Ectodermal cell (in vitro differentiated cells): ENCODE measurements around the gene MAGEB2.

Experiments
- H3K27ac ChIP-seq: 2 replicates; pipeline ENCODE4 v1.7.0; 2013; ENCODE audit warnings: mild to moderate bottlenecking, low read depth, low read length; ENCODE audit not compliant: insufficient read depth, poor library complexity, severe bottlenecking
- H3K27me3 ChIP-seq: 2 replicates; pipeline ENCODE4 v1.7.0; 2013; ENCODE audit warnings: mild to moderate bottlenecking, low read length; ENCODE audit not compliant: insufficient read depth, control insufficient read depth, poor library complexity, severe bottlenecking
- H3K36me3 ChIP-seq: one replicate; pipeline ENCODE4 v1.7.0; 2013; ENCODE audit warnings: low read length; ENCODE audit not compliant: control insufficient read depth, insufficient read depth
- H3K4me1 ChIP-seq: one replicate; pipeline ENCODE4 v1.7.0; 2013; ENCODE audit warnings: low read length; ENCODE audit not compliant: control insufficient read depth, insufficient read depth
- H3K4me3 ChIP-seq: 2 replicates; pipeline ENCODE4 v1.7.0; 2013; ENCODE audit warnings: low read depth, low read length, control low read depth; ENCODE audit not compliant: insufficient read depth
- H3K9me3 ChIP-seq: 2 replicates; pipeline ENCODE4 v1.7.0; 2013; ENCODE audit warnings: mild to moderate bottlenecking, low read length, moderate library complexity; ENCODE audit not compliant: control insufficient read depth
- WGBS, 2 experiments: methylation state at CpG; one replicate each; pipeline ENCODE4 v1.1.7; 2013; ENCODE audit warnings: missing lambda C conversion rate in 2 of 2; 5-methylcytosine and 5-hydroxymethylcytosine counted together

Gene MAGEB2

DNA sequence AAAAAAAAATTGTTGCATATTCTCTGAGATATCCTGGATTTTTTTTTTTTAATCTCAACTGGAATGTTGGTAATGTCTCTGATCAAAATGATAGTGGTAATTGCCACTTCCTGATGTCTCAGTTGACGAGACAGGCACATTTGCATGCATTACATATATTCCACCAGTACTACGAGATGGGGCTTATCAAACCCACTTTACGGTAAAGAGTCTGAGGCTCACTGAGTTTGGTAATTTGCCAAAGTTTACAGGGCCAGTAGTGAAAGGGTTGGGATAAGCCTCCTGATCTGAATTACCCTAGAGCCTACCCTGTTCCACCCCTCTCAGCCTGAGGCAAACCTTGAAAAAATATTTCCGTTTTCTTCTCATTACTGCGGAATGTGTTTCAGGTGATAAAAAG, 5.3 kb downstream of the MAGEB2 start:
- Histone ChIP-seq H3K4me3 (no peak overlapping the region), H3K36me3 (no peaks in the 10 kb centered on the region), H3K4me1 (no peaks in the 10 kb centered on the region), H3K9me3 (no peaks in the 10 kb centered on the region), H3K27me3 (no peaks in the 10 kb centered on the region), H3K27ac (no peak overlapping the region)
- 88% methylated on average over 3 of the region's 5 CpGs; no CpG with 5 or more reads in 1 of the 2 experiments for whole genome bisulfite sequencing, 2 experiments

- H3K9me3 ChIP-seq, result no peaks in the 10 kb centered on the region
- no peaks in the 10 kb centered on the region for H3K36me3 ChIP-seq
- WGBS, 2 experiments, result 90 to 97% methylated on average over 2 of the region's 2 CpGs
- H3K4me1 ChIP-seq, result no peaks in the 10 kb centered on the region
- no peak overlapping the region for H3K27ac ChIP-seq
- H3K4me3 ChIP-seq, result no peak overlapping the region
- no peaks in the 10 kb centered on the region for H3K27me3 ChIP-seq
Observed at GRCh38 chrX:30224536-30224935, 9.2 kb downstream of the MAGEB2 start.

DNA sequence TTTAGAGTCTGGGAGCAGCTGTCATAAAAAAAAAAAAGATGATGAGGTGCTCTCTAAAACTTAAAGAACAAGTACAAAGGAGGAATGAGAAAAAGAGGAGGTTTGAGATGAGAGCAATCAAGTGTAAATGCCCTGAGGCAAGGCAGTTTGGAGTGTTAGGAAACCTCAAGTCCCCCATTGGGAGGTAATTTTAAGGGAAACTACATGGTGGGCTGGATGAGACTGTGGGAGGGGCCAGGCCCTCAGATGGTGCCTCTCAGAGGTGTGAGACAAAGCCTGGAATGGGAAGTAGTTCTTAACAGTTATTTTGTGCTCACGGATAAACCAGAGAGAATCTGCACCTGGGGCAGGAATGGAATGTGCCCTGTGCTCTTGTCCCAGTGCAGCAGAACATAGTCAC, 13.2 kb downstream of the MAGEB2 start:
- Histone ChIP-seq H3K4me3 (no peak overlapping the region), H3K36me3 (no peaks in the 10 kb centered on the region), H3K4me1 (no peaks in the 10 kb centered on the region), H3K27me3 (no peaks in the 10 kb centered on the region), H3K27ac (no peak overlapping the region), H3K9me3 (no peaks in the 10 kb centered on the region)
- 12 to 14% methylated on average over 1 of the region's 1 CpG for WGBS, 2 experiments

GRCh38 chrX:30230395-30230794, 15.0 kb downstream of the MAGEB2 start, which contains the start of gene MAGEB3:
Gene MAGEB3 (plus strand): TSS chrX:30230657. CDS start chrX:30235925, 5,268 bp downstream.
- WGBS, 2 experiments, result 90 to 97% methylated on average over 3 to 4 of the region's 4 CpGs
- Histone ChIP-seq H3K27ac (no peak within 1 kb of the TSS), H3K36me3 (no peaks in the 10 kb centered on the region), H3K27me3 (no peaks in the 10 kb centered on the region), H3K4me3 (no peak within 1 kb of the TSS), H3K9me3 (no peaks in the 10 kb centered on the region), H3K4me1 (no peaks in the 10 kb centered on the region)

DNA sequence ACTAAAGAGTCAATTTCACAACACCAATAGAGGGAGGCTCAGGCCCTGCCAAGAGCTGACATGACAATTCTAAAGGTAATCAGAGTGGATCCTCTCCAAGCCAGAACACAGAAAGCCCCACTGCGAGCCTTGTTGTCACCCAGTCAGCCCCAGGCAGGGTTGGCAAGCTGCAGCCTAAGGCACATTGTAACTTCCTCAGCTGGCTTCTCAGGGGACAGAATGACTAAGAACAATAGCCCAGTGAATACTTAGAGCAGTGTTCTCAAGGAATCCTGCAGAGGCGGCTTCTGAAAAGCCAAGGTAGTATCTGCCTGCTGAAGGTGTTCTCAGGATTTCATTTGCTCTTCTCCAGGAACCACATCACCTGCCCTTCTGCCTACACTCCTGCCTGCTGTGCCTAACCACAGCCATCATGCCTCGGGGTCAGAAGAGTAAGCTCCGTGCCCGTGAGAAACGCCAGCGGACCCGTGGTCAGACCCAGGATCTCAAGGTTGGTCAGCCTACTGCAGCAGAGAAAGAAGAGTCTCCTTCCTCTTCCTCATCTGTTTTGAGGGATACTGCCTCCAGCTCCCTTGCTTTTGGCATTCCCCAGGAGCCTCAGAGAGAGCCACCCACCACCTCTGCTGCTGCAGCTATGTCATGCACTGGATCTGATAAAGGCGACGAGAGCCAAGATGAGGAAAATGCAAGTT, 26.5 kb downstream of the MAGEB2 start, which contains the start of gene MAGEB4:
TSS of gene MAGEB4 (plus strand) at position 277 of the 692 bp plus-strand sequence. CDS start at position 413, 136 bp downstream.
- no peaks in the 10 kb centered on the region for H3K27me3 ChIP-seq
- H3K4me3 ChIP-seq, result no peak within 1 kb of the TSS
- H3K9me3 ChIP-seq, result no peaks in the 10 kb centered on the region
- 86 to 88% methylated on average over 10 of the region's 10 CpGs for WGBS, 2 experiments
- no peak within 1 kb of the TSS for H3K27ac ChIP-seq
- H3K4me1 ChIP-seq, result no peaks in the 10 kb centered on the region
- no peaks in the 10 kb centered on the region for H3K36me3 ChIP-seq

DNA sequence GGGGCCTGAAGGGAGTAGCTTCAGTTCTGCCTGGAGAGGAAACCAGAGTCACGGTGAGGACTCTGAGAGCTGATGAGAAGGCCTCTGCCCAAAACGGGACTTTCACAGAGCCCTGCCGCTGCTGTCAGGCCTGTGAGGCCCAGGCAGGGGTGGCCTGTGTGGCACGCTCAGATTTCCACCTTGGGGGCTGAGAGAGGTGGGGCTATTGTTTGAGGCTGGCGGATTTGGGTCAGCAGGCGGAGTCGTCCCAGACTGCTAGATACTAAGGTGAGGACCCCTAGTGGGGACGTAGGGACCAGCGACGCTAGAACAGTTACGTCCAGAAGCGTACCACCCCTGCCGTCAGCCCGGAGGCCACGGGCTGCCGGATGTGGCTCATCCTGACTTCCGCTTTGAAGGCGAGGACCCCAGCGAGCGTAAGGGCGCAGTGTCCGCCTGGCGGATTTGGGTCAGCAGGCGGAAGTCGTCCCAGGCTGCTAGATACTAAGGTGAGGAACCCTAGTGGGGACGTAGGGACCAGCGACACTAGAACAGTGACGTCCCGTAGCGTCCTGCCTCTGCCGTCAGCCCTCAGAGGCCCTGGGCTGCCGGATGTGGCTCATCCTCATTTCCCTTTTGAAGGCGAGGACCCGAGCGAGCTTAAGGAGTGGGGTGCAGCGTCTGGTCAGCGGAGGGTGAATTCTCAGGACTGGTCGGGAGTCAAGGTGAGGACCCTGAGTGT, 31.6 kb downstream of the MAGEB2 start, which contains the start of gene MAGEB1:
TSS of gene MAGEB1 (plus strand) at position 378 of the 721 bp plus-strand sequence. CDS start 3,348 bp downstream, outside the sequence.
- H3K4me3 ChIP-seq, result no peak within 1 kb of the TSS
- H3K4me1 ChIP-seq, result no peaks in the 10 kb centered on the region
- no peaks in the 10 kb centered on the region for H3K27me3 ChIP-seq
- H3K27ac ChIP-seq, result no peak within 1 kb of the TSS
- no peaks in the 10 kb centered on the region for H3K36me3 ChIP-seq
- H3K9me3 ChIP-seq, result no peaks in the 10 kb centered on the region
- 91 to 92% methylated on average over 38 of the region's 38 CpGs for WGBS, 2 experiments

DNA sequence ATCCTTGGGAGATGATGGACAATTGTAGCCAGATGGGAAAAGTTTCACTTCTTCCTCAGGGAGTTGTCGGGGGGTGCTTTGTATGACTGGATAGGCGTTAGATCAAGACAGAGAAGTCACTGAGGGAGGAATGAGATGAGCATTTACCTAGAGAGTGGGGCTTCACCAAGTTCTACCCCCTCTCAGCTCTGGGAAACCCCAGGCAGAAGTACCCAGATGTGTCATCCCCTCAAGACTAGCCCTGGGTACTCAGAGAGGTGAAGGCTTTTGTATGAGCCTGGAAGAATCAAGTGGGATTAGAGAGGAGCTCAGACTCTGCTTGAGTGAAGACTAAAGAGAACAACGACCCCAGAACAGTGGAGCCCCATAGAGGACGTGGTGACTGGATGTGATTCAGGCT, 33.5 kb downstream of the MAGEB2 start:
- Histone ChIP-seq H3K27ac (no peak overlapping the region), H3K36me3 (no peaks in the 10 kb centered on the region), H3K4me3 (no peak overlapping the region), H3K9me3 (no peaks in the 10 kb centered on the region), H3K4me1 (no peaks in the 10 kb centered on the region), H3K27me3 (no peaks in the 10 kb centered on the region)
- WGBS, 2 experiments, result 92 to 94% methylated on average over 2 to 4 of the region's 4 CpGs

DNA sequence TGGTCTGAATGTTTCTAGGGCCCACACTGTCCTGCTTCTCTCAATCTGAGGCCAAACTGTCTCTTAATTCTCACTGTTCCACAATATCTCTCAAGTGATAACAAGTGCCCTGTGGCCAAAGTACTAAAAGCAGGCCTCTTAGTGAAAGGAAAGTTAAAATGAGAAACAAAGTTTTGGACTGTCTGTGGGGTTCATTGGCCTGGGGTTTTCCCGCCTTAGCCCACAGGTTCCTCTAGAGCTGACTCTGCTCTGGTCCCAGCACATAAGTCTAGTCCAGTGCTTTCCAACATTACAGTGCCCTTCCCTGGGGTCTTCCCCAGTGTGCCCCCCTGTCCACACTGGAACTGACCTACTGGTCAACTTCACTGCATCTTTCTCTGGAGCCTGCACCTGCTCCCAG, 37.9 kb downstream of the MAGEB2 start:
- no peak overlapping the region for H3K4me3 ChIP-seq

DNA sequence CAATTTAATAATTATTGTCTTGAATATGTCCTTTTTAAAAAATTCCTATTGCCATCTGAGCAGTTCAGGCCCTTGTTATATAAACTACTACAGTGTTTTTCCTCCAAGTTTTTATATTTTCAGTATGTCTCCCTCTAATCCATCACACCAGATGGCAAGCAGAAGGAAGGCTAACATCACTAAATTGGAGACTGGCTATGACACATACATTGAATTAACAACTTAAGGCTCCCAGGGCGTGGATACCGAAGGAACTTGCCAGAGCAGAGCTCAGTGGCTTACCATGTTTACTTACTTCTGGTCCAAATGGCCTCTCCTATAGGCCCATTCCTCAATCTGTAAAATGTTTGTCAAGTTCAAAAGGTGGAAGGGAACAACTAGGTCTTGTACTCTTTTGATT, 44.6 kb downstream of the MAGEB2 start:
- no peaks in the 10 kb centered on the region for H3K36me3 ChIP-seq
- no peaks in the 10 kb centered on the region for H3K4me1 ChIP-seq
- H3K9me3 ChIP-seq, result no peaks in the 10 kb centered on the region
- H3K4me3 ChIP-seq, result no peak overlapping the region
- no peak overlapping the region for H3K27ac ChIP-seq
- no peaks in the 10 kb centered on the region for H3K27me3 ChIP-seq
- WGBS, 2 experiments, result 98 to 100% methylated on average over 2 of the region's 2 CpGs

More for the DNA sequence above, 37.9 kb downstream of the MAGEB2 start:
- Histone ChIP-seq H3K4me1 (no peaks in the 10 kb centered on the region), H3K9me3 (no peaks in the 10 kb centered on the region), H3K27ac (no peak overlapping the region), H3K27me3 (no peaks in the 10 kb centered on the region), H3K36me3 (no peaks in the 10 kb centered on the region)
- 90 to 93% methylated on average over 1 of the region's 1 CpG for WGBS, 2 experiments

DNA sequence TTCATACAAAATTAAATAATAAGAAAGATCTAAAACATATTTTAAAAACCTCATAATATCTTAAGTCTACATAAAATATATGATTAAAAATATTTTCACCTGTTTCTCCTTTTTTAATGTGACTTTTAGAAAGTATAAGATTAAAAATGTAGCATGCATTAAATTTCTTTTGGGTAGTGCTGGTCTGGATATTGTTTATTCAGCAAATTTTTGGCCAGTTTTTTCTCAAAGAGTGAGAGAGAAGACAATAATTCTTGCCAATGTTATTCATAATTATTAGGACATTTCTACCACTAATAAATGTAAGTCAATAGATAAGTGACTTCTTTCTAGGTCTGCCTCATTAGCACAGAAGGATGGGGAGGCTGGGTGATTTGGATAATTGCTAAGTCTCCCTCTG, 45.6 kb downstream of the MAGEB2 start:
- H3K4me3 ChIP-seq, result no peak overlapping the region
- no peaks in the 10 kb centered on the region for H3K9me3 ChIP-seq
- no peaks in the 10 kb centered on the region for H3K4me1 ChIP-seq
- no peak overlapping the region for H3K27ac ChIP-seq
- H3K27me3 ChIP-seq, result no peaks in the 10 kb centered on the region
- H3K36me3 ChIP-seq, result no peaks in the 10 kb centered on the region
